HG02610 (cell line): ENCODE data around the gene EMP3.
"Not testable (repeated sequence)": the region's sequence is repeated elsewhere in the genome, so short reads cannot be mapped to it uniquely, and the experiment has no call there.

Experiments
- ATAC-seq: cut with Tn5 transposase; IDR thresholded peaks from one replicate; pipeline ENCODE4 v1.9.1; 2021; ENCODE audit warnings: mild to moderate bottlenecking, moderate library complexity; ENCODE audit not compliant: unreplicated experiment

The EMP3 gene

GRCh38 chr19:48371367-48371766 lies 46.0 kb downstream of the EMP3 start:
- no peak for ATAC-seq

- ATAC-seq, result not testable (repeated sequence)
Observed at GRCh38 chr19:48371771-48372170, 46.4 kb downstream of the EMP3 start.

GRCh38 chr19:48372904-48373303 lies 47.6 kb downstream of the EMP3 start:
- no peak for ATAC-seq

- no peak for ATAC-seq
Observed at GRCh38 chr19:48373567-48373966, 48.2 kb downstream of the EMP3 start.

- no peak for ATAC-seq
Observed at GRCh38 chr19:48378194-48378570, 52.8 kb downstream of the EMP3 start.

GRCh38 chr19:48379058-48379457 lies 53.7 kb downstream of the EMP3 start:
- ATAC-seq, result no peak
